Stimulated activated CD4-positive, alpha-beta T cell treated with anti-CD3 and anti-CD28 coated beads, TNF-alpha, amount 100 ng/mL, for 1 hour (primary cell): ENCODE results near the gene RUNX2.

Source experiments
- DNase-seq, 3 donors: peaks; one replicate each; pipeline ENCODE4 v3.0.0-alpha.2; 2020; ENCODE audit warnings: low read depth in 3 of 3, low spot score in 1 of 3

RUNX2 gene

DNA sequence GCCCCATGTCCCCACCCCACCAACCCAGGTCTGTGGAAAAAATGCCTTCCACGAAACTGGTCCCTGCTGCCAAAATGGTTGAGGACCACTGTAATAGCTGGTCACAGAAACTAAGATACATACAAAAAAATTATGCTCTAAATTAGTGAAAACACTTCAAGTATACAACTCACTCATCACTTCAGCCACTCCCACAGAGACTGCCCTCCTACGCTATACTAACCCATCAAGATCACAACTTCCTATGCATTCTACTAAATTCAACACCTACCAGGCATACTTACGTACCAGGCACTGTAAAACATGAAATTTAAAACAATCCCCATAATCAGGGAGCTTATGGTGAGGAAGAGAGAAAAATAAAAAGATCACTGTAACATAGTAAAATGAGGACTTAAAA lies 22.9 kb downstream of the RUNX2 start:
- no peak for DNase-seq

DNA sequence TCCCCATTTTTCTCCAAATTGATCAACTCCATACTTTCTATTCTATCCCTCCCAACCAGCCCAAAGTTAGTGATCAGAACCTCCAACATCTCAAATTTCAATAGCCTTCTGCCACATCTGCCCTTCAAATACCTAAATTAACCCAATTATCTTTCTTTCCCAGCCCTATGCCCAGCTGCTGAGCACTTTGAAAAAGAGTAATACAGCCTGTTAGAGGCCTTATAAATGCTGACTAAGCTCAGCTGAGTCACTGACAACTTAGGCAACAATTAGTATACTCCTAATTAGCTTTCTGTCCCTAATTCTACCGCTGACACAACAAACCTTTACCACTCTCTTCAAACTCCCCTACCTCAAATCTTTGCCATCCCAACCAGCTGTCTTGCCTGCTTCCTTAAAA lies 23.5 kb downstream of the RUNX2 start:
- no peak for DNase-seq

GRCh38 chr6:45353654-45354053 lies 25.5 kb downstream of the RUNX2 start:
- DNase-seq = no peak

GRCh38 chr6:45364466-45364865 lies 36.3 kb downstream of the RUNX2 start:
- no peak for DNase-seq

DNA sequence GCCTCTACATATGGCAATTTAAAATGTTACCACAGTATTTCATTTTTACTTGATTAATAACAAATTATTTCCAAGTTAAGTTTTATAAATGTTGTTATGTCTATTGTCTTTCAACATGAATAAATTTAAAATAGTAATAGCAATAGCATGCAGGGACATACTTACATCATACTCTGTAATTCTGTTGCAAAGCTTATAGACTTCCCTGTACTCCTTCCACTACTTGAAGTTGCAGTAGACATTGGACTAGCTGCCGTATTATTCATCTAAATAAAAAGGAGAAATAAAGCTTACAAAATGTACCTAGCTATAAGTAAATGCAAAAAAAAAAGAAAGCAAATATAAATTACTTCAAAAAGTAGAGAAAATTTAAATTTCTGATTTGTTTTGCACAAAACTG lies 36.9 kb downstream of the RUNX2 start:
- DNase-seq = no peak

DNA sequence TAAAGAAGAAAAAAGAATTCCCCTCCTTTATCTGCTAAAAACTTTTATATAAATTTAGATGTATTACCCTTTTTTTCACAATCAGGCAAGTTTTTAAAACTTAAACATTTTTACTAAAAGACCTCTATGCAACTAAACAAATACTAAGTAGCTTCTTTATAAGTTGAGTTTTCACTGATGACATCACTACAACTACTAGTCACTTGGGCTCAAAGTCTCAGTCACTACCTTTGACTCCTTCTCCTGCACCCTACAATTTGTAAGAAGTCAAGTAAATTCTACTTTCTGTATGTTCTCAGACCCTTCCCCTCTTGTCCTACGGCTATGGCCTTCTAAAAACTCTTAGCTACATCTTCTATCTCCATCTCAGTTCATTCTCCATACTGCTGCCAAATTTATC lies 38.4 kb downstream of the RUNX2 start:
- DNase-seq = no peak

DNA sequence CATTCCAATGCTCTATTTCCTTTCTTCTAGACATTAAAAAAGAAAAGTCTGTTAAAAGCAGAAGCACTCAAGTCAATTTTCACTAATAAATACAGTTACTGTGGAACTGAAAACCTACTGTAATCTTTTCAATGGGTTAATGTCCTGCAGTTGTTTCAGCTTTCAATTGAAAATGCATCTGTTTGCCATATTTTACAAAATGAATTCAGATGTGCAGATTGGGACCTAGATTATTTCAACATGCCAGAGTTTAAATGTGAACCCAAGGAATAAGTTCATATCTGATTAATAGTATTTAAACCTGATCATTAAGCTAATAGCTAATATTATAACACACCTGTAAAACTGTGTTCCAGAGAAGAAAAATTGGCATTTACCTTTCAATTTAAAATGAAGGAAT lies 39.9 kb downstream of the RUNX2 start:
- no peak for DNase-seq

GRCh38 chr6:45369870-45370269 lies 41.7 kb downstream of the RUNX2 start:
- DNase-seq = no peak

GRCh38 chr6:45371924-45372573 lies 43.9 kb downstream of the RUNX2 start:
- DNase-seq = no peak

DNA sequence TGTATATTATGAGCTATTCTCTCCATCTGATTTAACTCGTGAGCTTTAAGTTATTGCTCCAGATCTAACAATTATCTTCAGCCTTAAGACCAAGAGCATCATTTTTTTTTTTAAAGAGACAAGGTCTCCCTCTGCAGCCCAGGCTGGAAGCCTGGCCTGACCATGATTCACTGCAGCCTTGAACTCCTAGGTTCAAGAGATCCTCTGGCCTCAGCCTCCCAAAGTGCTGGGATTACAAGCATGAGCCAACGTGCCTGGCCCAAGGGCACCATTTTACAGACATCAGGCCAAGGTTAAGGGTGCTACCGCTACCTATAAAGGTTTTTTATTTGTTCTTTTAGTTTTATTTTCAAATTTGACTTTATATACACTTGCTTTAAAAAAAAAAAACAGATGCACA lies 47.3 kb downstream of the RUNX2 start:
- no peak for DNase-seq

GRCh38 chr6:45376310-45377042 lies 48.3 kb downstream of the RUNX2 start:
- DNase-seq = no peak

GRCh38 chr6:45377043-45377553 lies 49.0 kb downstream of the RUNX2 start:
- peak in 2 of 3 donors; percentile 42 to 62 for DNase-seq

DNA sequence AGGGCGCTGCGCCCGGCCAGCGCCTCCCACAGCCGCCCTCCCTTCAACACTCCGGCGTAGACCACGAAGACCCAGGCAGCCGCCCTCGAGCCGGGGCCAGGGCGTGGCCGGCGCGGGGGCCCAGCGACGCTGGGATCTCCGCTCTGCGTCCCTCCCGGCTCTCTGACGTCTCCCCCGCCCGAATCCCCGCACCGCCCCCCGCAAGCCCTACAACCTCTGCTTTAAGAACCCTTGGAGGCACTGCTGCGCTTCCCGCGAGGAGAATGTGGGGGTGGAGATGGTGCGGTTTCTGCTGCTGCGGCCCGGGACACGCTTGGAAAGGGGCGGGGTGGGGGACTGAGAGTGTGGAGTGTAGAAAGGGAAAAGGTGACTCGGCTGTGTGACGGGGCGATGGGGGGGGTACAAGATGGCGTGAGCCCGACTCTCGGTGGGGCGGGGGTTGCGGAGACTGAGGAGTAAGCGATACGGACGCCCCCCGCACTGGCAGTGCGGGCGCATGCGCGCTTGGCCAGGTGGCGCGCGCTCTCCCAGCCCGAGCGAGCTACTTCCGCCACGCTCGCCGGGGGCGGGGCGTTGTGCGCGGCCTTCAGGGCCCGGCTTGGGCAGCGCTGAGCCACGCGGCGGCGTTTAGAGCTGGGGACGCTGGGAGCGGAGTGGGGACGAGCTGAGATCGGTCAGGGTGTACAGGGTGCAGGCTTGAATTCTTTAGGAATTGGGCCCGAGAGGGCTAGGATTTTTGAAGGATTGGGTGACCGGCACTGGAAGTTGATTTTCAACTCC lies 49.6 kb downstream of the RUNX2 start, which contains the start of gene SUPT3H:
SUPT3H (minus strand) TSS at position 381 of the 780 bp plus-strand sequence.
- DNase-seq = peak; percentile 71 to 86 (median 82)

DNA sequence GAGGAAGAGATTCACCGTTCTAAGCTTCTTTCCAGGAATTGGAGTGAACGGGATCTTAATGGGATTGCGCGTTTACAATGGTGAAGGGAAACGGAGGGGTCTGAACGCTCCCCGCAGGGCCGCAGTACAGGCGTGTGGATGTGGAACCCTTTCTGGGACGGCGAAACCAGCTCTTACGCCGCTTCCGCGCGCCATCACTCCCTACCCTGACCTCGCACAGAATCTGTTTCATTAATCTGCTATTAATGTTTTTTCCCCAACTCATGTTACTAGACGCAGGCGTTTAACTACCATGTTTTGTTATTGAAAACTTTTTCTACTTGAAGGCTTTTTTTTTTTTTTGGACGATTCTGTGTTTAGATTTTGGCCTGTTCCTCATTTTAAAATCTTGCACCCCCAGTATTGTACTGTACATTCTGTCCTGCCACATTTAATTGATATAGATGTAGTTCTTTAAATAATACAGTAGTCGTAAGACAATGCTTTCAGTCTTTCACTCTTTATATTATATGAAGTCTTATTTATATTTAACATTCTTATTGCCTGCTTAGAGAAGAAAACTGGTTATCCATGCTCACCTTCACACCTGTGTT lies 50.3 kb downstream of the RUNX2 start:
- DNase-seq = no peak

- no peak for DNase-seq
Measured at GRCh38 chr6:45382391-45382790, 54.3 kb downstream of the RUNX2 start.

DNA sequence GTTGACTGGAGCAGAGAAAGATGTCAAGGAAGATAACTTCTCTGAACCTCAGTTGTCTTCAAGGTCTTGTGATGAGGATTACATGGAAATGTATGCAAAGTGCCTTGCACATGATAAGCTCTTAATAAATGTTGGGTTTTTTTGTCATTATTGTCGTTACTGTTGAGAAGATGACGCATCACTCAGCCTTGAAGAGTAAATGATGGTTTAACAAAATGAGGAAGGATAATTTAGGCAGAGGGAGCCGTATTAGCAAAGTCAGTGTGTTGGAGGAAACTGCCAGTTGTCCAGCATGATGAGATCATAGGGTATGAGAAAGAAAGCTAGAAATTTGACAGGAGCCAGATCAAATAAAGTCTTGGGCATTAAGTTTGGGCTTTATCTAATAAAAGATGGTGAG lies 58.4 kb downstream of the RUNX2 start:
- DNase-seq = no peak

DNA sequence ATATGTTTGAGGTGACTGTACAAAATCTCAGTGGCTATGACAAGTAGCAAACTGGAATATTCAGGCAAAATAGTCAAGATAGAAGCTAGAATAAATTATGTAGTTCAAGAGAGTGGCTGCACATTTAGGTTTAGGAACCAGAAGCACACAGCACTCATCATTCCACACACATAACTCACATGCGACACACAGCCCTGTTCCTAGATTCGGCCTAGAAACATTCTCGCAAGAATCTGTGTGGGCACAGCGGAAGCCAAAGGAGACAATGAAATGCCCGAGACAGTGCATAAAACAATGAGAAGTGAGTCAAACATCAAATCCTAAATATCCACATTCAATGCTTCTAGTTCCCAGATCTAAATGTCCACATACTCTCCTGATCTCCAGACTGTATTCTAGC lies 59.1 kb downstream of the RUNX2 start:
- no peak for DNase-seq

DNA sequence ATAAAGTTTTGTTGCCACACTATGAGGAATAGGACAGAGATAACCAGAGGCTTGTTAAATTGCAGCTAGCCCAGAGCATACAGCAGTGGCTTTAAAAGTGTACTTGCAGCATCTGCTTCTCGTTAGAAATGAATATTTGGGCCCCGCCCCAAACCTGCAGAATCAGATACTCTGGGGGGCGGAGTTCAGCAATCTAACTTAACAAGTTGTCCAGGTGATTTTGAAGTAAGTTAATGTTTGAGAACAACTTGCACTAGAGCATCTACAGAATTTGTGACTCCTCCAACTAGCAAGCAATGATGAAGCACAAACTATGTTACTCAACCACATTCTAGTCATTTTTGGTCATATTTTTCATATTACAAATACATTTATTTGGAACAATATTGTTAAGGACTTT lies 60.2 kb downstream of the RUNX2 start:
- no peak for DNase-seq

DNA sequence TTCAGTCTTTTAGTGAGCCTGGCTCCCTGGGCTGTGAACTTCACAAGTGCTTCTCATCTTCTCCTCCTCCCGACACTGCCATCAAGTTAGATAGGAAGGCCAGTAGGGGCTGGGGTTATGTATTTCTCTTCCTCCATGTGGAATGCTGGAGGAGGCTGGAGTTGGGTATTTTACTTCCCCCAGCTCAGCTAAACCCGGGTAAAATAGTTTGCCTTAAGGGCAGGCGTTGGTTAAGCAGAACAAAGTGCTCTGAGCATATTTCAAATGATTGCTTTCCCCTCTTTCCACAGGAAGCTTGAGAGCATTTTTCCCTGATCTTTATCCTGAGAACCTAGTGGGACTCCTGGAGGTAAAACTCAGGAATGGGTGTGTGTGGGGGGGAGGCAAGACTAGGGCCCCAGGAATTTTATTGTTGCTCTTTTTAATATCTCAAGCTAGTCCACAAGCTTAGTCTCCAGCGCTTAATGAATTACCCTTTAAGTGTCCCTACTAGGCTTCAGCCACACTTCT lies 66.5 kb downstream of the RUNX2 start:
- DNase-seq = no peak

DNA sequence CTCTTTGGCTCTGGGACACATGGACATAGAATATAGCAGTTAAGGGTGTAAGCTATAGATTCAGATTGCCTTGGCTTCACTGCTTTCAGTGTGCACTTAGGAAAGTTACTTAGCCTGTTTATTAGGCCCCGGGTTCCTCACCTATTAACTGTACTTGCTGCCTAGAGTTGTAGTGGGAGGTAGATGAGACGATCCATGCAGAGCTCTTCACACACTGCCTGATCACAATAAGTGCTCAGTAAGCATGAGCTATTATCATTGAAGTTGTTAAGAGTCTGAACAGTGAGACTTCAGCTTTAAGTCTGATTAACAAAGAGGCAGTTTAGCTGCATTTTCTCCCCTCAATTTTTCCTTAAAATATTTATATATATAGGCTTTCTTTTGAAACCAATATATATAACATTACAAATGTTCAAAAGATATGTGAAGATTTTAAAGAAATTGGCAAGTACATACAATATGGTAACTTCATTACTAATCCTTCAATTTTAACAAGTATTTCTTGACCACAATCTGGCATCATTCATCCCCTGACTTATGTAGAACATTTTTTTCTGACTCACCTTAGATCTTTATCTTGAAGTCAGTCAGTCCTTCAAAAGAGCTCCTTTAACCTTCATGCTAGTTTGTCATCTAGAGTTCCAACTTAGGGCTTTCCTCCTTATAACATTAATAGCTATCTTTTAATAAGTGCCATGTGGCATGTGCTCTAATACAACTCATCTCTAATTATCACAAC lies 70.1 kb downstream of the RUNX2 start:
- no peak for DNase-seq

- DNase-seq = no peak
Measured at GRCh38 chr6:45400021-45400420, 71.9 kb downstream of the RUNX2 start.
